Astrocyte of the spinal cord (primary cell): ENCODE data around the gene CCDC12.

Source experiments
- DNase-seq: peaks from one replicate; pipeline ENCODE4 v3.0.0; 2011; ENCODE audit warnings: low read depth, low spot score
- H3K4me3 ChIP-seq: 2 replicates; pipeline ENCODE4 v1.5.1; 2011; ENCODE audit warnings: low read depth, mild to moderate bottlenecking, low read length, moderate library complexity
- in situ Hi-C: cut with HindIII; loops from 2 replicates; pipeline ENCODE4 v1.10.0; 2017; ENCODE audit warnings: low sequenced_read_pairs
- TF ChIP-seq, protein P1 (sequence below): IDR thresholded peaks from 2 replicates; pipeline ENCODE4 v1.5.1; 2012; ENCODE audit warnings: low read depth, mild to moderate bottlenecking, low read length, inconsistent platforms

CCDC12 gene

GRCh38 chr3:47008234-47008796 is 31.8 kb upstream of the CCDC12 start:
- TF ChIP-seq, protein P1, sequence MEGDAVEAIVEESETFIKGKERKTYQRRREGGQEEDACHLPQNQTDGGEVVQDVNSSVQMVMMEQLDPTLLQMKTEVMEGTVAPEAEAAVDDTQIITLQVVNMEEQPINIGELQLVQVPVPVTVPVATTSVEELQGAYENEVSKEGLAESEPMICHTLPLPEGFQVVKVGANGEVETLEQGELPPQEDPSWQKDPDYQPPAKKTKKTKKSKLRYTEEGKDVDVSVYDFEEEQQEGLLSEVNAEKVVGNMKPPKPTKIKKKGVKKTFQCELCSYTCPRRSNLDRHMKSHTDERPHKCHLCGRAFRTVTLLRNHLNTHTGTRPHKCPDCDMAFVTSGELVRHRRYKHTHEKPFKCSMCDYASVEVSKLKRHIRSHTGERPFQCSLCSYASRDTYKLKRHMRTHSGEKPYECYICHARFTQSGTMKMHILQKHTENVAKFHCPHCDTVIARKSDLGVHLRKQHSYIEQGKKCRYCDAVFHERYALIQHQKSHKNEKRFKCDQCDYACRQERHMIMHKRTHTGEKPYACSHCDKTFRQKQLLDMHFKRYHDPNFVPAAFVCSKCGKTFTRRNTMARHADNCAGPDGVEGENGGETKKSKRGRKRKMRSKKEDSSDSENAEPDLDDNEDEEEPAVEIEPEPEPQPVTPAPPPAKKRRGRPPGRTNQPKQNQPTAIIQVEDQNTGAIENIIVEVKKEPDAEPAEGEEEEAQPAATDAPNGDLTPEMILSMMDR = no peak
- no peak overlapping the region for H3K4me3 ChIP-seq
- in situ Hi-C loops = no loop called here
- DNase-seq = no peak

DNA sequence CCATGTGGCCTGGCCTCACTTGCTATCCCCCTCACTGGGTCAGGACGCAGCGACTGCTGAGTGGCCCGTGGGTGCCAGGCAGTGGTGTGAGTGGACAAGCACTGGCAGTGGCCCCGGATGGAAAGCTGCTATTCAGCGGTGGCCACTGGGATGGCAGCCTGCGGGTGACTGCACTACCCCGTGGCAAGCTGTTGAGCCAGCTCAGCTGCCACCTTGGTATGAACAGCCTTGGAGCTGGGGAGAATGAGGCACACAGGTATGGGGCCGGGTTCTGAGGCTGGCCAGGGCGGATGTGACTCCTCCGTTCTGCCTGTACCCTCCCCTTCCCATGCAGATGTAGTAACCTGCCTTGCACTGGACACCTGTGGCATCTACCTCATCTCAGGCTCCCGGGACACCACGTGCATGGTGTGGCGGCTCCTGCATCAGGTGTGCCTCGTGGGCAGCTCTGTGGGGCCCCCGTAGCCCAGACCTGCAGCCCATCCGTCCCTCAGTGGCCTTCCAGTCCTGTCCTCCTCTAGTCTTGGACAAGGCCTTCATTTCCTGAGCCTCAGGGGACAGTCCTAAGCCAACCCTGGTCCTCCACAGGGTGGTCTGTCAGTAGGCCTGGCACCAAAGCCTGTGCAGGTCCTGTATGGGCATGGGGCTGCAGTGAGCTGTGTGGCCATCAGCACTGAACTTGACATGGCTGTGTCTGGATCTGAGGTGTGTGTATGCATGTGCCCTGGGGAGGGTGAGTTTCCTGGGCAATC is 31.1 kb upstream of the CCDC12 start:
- no peak overlapping the region for H3K4me3 ChIP-seq

DNA sequence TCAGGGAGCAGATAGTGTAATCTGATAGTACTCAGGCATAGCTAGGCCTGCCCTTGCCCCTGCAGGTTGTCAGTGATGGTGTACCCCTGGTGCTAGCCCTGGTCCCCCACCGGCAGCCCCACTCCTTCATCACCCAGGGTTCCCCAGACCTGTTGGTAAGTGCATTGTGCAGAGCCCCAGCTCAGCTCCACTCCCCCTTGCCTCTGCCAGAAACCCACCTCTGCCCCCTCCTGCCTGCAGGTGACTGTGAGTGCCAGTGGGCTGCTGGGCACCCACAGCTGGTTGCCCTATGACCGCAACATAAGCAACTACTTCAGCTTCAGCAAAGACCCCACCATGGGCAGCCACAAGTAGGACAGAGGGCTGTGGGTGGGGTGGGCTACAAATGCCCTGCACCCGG is 30.5 kb upstream of the CCDC12 start:
- in situ Hi-C loops = no loop called here
- no peak for DNase-seq
- TF ChIP-seq, protein P1 = no peak
- H3K4me3 ChIP-seq = no peak overlapping the region

More for the DNA sequence above, 31.1 kb upstream of the CCDC12 start:
- TF ChIP-seq, protein P1 = no peak
- in situ Hi-C loops = no loop called here
- DNase-seq = no peak

DNA sequence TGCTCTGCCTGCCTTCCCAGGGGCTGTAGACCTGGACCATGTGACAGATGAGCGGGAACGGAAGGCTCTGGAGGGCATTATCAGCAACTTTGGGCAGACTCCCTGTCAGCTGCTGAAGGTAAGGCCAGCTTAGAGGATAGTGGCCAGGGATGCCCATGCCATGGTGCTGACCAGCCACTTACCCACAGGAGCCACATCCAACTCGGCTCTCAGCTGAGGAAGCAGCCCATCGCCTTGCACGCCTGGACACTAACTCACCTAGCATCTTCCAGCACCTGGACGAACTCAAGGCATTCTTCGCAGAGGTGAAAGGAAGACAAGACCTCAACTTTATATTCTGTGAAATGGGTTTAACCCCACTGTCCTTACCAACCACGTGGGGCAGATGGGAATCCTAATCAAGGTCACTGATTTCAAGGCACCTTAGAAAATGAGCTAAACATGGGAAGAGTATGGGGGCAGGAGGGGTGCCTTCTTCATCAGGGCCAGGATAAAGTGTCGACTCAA is 29.7 kb upstream of the CCDC12 start:
- in situ Hi-C loops = no loop called here
- H3K4me3 ChIP-seq = no peak overlapping the region
- DNase-seq = no peak
- TF ChIP-seq, protein P1 = no peak

DNA sequence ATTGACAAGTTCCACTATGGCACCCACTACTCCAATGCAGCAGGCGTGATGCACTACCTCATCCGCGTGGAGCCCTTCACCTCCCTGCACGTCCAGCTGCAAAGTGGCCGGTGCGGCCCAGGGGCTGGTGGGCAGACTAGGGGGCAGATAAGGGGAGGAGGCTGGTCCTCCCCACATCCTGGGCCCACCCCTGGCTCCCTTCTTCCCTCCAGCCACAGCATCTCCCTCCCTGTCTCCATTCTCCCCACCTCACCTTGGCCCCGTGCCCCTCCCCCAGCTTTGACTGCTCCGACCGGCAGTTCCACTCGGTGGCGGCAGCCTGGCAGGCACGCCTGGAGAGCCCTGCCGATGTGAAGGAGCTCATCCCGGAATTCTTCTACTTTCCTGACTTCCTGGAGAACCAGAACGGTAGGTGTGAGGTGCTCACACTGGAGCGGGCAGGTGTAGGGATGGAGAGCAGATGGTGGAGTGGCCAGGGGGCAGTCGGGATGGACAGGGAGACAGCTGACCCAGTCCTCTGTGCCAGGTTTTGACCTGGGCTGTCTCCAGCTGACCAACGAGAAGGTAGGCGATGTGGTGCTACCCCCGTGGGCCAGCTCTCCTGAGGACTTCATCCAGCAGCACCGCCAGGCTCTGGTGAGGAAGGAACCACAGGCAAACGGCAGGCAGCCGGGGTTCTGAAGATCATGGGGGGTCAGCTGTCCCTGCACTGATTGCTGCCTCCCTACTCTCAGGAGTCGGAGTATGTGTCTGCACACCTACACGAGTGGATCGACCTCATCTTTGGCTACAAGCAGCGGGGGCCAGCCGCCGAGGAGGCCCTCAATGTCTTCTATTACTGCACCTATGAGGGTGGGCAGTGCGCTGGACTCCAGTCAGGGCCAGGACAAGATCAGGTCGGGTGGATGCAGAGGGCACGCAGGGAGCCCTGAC is 28.9 kb upstream of the CCDC12 start:
- TF ChIP-seq, protein P1 = no peak
- no peak overlapping the region for H3K4me3 ChIP-seq
- DNase-seq = no peak
- in situ Hi-C loops = no loop called here
